Measurements from ENCODE around the gene RRAGD.
A peak's percentile ranks its signal among the peaks of the same experiment; 100 is the strongest.

The RRAGD gene

GRCh38 chr6:89412071-89413005 lies at the start of gene RRAGD:
Gene RRAGD, minus strand, starts transcription at chr6:89412273. Its CDS starts 280 bp downstream, at chr6:89411993.
- peak; percentile 71 to 79 for DNase-seq

GRCh38 chr6:89460713-89461112 lies 48.6 kb upstream of the RRAGD start:
- no peak for DNase-seq

- DNase-seq: no peak
Observed at GRCh38 chr6:89459501-89459900, 47.4 kb upstream of the RRAGD start.

DNA sequence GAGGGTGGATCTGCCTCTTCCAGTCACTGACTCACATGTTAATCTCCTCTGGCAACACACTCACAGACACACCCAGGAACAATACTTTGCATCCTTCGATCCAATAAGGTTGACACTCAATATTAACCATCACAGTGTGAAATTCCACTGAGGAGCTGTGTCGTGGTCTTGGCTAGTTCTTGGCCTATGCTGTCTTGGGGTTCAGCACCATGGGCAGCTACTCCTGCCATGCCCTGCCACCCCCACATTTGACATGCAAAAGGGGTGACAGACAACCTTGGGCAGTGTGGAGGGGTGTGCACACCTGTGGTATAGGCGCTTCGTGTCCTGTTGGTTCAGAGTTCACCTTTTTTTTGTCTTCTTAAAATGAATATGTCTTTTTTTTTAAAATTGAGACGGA lies 46.6 kb upstream of the RRAGD start:
- no peak for DNase-seq

- no peak for DNase-seq
Observed at GRCh38 chr6:89454300-89454699, 42.2 kb upstream of the RRAGD start.

- no peak for DNase-seq
Observed at GRCh38 chr6:89452281-89452680, 40.2 kb upstream of the RRAGD start.

DNA sequence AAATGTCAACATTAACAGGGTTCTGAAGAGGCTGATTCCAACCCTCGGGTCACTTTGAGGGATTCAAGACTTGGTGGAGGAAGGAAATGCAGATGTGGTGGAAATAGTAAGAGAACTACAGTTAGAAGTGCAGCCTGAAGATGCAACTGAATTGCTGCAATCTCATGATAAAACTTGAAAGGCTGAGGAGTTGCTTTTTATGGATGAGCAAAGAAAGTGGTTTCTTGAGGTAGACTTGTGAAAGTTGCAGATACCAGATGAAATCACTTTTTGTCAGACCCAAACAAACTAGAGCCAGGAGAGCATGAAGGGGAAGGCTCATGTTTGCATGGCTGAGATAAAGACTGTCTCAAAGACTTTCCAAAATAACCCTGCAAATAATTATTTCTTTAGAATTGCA lies 37.1 kb upstream of the RRAGD start:
- no peak for DNase-seq

- DNase-seq: no peak
Observed at GRCh38 chr6:89443658-89444057, 31.6 kb upstream of the RRAGD start.

DNA sequence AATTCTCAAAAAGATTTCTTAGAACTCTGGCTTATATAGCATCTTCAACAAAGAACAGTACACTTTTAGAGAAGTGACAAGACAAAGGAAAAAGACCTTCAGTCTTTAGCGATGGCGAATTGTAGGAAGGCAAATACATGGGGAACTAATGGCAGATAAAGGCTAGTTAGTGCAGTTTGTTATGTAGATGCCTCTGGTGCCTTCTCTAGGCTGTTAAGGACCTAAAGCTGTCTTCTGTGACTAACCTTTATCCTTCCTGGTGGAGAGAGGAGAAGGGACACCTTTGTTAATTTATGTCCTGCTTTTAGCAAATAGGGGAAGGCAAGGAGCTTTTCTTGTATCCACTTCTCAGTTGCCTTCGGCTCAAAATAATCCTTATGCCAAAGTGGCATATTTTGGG lies 28.1 kb upstream of the RRAGD start:
- DNase-seq: no peak

GRCh38 chr6:89439014-89439413 lies 26.9 kb upstream of the RRAGD start:
- no peak for DNase-seq

DNA sequence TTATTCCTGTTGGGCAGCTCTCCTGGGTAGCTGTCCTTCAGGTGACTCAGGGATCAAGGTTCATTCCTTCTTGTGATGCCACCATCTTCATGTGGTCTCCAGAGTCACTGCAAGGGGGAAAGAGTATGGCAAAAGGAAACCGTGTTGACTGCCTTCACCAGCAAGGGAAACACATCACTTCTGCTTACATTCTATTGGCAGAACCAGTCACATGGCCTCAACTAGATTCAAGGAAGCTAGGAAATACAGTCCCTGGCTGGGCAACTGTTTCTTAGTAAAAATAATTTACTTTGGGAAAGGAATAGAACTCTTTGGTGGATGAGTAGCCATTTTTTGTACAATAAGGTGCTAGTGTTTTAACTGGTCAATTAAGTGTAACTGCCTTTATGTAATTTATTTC lies 26.2 kb upstream of the RRAGD start:
- no peak for DNase-seq

DNA sequence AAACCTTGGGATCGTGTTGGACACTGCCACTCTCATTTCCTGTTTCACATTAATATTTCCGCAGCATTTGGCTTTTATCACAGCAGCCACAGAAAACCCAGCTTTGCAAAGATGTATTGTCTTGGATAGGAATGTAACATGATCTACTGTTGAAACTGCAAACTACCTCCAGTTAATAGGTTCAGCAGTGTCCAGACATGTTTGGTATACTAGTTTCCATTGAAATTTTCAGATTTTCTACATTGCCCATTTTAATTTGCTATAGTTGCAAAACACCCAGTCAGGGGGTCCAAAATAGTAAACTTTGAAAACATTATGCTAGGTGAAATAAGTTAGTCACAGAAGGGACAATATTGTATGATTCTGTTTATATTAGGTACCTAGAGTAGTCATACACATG lies 24.2 kb upstream of the RRAGD start:
- no peak for DNase-seq

- DNase-seq: no peak
Observed at GRCh38 chr6:89434954-89435353, 22.9 kb upstream of the RRAGD start.

DNA sequence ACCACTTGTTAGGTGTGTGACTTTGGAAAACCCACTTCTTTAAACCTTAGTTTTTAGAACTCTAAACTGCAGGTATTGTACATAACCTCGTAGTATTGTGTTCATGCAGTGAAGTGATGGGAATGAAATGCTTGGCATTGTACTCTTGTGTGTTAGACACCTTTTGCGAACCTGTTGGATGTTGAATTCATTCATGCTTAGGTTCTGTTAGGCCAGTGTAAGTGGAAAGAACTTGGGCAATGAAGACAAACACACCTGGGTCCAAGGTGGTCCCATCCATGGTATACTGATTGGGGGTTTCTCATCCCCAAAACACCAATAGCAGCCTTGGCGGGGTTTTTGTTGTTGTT lies 22.1 kb upstream of the RRAGD start:
- no peak for DNase-seq

DNA sequence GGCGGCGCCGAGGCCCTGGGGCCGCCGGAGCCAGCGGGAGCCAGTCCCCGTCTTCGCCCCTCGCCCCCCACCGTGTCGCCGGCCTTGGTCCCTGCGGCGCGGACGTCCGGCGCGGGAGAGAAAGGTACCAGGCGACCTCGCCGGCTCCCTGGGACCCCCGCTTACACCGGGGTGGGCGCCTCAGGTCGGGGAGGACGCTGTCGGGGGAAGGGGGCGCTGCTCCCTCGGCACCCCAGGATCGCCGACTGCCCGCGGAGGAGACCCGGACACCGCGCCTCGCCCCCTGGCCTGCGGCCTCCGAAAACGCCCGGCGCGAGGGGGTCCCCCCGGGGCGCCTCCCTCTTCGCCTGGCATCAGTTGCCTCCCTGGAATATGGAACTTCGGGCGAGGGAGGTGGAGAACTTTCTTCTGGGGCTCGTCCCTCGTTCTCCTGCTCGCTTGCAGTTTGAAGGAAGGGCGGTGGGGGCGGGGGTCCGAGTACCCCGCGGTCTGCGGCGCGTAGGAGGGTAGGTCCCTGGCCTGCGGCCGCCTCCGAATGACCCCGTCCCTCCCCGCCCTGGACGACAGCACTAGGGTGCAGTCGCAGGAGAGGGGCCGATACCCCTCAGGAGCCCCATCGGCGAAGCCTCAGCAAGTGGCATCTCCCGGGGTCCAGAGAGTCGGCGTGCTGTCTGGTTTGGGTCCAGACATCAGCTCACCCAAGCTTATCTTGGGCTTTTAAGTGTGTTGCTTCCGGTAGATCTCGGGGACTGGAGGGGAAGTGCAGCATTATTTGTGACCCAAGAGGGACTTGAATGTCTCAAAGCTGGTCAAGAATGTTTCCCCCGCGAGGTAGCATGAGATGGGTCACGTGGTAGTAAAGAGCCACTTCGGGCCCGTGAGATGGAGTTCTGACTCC lies 21.4 kb upstream of the RRAGD start:
- peak; percentile 17 to 23 for DNase-seq

DNA sequence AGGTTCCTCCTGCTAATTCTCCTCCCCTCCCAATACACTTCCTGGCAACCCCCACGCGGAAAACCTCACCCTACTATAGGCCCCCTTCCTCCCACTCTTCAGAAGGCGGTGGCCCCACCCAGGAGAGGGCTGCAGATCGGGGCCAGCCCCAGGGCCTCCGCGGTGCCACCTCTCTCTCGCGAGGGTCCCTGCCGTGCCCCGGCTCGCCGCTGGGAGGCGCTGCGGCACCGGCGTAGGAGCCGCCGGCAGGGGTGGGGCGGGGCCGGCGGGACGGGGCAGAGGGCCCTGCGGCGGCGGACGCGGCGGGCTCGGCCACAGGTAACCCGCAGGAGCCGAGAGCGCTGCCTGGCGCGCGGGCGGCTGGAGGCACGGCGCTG lies 20.8 kb upstream of the RRAGD start, which contains the start of gene ANKRD6:
TSS of gene ANKRD6 (plus strand) at position 278 of the 377 bp plus-strand sequence. CDS start 133,825 bp downstream, outside the sequence.
- peak; percentile 37 to 49 for DNase-seq

GRCh38 chr6:89430201-89430962 lies 18.3 kb upstream of the RRAGD start:
- DNase-seq: no peak

DNA sequence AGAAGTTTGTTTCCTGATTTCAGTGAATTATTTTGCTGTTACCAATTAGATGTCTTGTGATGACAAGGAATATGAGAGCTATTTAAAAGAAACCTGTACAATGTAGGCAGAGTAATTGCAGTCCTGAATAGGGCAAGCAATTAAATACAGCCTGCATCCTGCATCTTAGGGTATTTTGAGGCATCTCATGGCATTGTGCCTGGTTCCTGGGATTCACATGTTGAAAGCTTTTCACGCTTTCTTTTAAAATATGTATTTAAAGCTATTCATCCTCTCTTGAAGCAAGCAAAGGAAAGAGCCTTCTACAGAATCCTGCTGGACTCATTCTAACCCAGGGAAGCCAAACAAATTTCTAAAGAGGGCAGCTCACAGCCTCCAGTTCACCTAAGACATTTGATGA lies 4.7 kb upstream of the RRAGD start:
- DNase-seq: no peak

GRCh38 chr6:89415185-89415584 lies 3.1 kb upstream of the RRAGD start:
- no peak for DNase-seq

DNA sequence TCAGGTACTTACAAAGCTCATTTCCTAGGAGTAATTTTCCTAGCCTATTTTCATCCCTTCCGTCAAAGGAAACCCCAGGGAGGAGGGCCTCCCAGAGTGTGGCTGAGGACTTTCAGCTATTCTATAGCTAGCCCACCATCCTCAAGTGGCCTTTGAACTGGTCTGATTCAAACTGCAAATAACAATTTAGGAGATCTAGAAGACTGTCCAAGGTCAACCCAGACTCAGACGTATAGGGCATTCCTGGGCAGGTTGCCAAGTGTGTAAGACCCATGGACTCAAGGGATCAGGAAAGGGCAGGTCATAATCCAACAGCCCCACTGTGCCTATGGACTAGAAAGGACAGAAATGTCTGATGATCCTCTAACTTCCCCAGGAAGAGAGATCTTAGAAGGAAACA lies 2.1 kb upstream of the RRAGD start:
- no peak for DNase-seq

DNA sequence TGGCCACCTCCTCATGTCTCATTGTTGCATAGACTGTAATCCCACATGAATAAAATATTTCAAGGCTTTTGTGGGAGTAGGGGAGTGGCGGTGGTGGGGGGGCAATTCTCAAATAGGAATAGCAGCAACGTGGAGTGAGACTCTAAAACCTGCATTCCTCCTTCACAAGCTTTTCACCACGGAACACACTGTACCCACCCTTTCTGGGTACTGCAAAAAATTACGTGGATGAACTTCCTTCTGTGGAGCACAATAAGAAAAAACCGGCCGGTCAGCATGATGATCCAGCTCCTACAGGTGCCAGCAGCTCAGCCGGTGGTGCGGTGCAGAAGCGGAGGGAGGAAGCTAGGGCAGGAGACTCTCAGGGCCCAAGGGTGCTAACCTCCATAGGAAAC lies 930 bp upstream of the RRAGD start:
- peak in 1 of 2 experiments; percentile 56 for DNase-seq

DNA sequence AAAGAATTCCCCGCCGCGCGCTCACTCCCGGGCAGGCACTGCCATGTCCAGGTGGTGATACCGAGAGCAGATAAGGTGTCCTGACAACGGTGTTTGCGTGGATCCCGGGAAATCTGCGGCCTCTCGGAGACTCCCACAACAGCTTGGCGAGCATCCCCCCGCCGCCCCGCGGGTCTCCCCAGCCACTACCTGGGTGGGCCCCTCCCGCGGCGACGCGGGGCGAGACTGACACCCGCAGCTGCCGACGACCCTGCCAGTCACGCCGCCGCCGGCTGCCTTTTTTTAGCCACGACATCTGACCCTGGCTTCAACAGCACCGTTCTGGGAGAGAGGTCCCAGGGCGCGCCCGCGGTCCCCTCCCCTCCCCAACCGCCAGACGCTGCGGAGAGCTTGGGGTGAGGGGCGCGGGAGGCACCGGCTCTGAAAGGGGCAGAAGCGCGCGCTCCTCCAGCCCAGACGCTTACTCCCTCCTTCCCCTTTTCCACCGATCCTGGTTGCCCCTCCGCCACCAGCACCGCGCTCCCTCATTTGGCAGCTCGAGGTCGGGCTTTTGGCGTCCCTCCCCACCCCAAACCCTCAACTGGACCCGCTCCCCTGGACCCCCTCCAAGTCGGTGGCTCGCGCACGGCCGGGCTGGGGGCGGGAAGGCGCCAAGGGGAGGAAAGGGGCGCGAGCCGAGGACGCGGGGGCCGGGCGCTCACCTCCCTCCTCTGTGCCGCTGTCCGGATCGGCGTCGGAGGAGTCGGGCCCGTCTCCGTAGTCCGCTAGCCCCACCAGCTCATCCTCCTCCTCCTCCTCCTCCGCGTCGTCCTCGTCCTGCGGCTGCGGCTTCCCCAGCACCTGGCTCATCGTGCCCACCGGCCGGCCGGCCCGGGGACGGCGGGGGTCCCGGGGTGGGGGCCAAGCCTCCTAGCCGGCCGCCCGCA lies 665 bp downstream of the RRAGD start:
- peak; percentile 54 to 55 for DNase-seq

All from Kasumi-1 (cell line).